ENCODE results near the gene NEBL.

NEBL gene

GRCh38 chr10:20778008-20778757 is 118.9 kb downstream of the NEBL start:
- no peak for DNase-seq (ENCODE audit: low read depth)

- DNase-seq (ENCODE audit: low read depth): no peak
Observed at GRCh38 chr10:20776384-20777118, 120.6 kb downstream of the NEBL start.

DNA sequence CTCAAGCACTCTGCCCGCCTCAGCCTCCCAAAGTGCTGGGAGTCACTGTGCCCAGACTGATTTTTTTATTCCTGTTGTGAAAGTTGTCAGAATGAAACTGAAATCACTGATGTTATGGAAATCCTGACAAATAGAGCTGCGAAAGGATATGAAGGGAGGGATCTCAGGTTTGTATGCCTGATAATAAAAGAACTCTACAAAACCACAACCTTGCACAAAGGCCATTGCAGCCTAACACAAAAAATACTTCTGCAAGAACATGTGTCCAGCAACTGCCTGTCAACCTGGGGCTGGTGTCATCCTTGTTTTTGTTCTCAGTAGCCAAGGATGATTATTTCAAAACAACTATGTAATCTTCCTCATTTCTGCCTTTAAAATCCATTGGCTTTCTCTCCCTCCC is 126.1 kb downstream of the NEBL start:
- no peak for DNase-seq (ENCODE audit: low read depth)

GRCh38 chr10:20769481-20769880 is 127.6 kb downstream of the NEBL start:
- DNase-seq (ENCODE audit: low read depth): no peak

DNA sequence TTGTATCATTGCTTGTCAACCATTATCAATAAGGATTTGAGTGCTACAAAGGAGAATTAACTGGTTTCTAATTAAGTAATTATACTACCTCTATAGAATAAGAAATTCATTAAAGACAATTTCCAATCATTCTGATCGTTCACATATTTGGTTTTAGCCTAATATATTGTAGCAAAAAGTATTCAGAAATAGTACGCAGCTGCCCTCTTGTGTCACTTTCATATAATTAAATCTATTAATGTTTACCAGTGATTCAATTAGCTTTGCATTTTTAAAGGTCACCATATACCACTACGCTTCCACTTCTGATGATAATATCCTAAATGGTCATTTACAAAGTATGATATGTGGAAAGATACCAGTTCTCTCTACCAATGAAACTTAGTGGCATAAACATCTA is 128.3 kb downstream of the NEBL start:
- DNase-seq (ENCODE audit: low read depth): no peak

- no peak for DNase-seq (ENCODE audit: low read depth)
Observed at GRCh38 chr10:20767028-20767427, 130.1 kb downstream of the NEBL start.

DNA sequence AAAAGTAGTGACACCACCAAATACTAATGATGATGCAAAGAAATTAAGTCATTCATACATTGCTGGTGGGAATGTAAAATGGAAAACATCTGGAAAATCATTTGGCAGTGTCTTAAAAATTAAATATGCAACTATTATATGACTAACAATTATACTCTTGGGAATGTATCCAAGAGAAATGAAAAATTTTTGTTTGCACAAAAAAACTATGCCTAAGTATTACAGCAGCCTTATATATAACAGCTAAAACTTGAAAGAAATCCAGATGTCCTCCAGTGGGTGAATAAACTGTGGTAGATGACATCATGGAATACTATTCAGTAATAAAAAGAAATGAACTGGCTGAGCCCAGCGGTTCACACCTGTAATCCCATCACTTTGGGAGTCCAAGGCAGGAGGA is 132.0 kb downstream of the NEBL start:
- no peak for DNase-seq (ENCODE audit: low read depth)

- no peak for DNase-seq (ENCODE audit: low read depth)
Observed at GRCh38 chr10:20760460-20760859, 136.7 kb downstream of the NEBL start.

DNA sequence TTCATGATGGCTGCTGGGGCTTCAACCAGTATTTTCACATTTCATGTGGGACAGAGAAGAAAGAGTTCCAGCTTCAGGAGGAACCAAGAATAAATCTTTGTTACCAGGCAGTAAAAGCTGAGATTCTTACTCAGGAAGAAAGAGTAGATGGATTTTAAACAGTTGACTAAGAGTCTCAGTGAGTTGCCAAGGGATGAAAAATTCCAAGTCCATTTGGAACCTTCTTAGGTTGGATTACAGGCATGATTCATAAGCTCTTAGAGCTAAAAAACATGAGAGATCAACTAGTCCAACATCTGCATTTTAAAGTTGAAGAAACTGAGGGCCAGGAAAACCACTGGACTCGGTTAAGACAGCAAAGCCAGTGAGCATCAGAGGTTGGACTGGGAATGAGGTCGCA is 148.6 kb downstream of the NEBL start:
- no peak for DNase-seq (ENCODE audit: low read depth)

DNA sequence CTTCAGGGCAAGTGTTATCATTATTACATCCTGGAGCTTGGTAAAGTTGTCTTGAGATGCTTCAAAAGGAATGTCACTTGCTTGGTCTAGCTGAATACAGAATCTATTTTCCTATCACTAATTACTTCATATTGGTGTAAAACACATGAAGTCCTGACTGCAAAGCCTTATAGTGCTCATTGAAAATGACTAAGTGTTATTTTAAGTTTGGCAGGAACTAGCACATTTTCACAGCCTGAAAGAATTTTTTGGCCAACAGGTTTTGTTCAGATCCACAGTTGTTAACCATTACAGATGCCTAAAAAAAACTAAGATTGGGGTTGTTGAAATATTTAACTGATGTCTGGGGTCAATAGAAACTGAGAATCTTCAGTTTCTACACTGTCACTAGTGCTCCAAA is 149.3 kb downstream of the NEBL start:
- no peak for DNase-seq (ENCODE audit: low read depth)

GRCh38 chr10:20746856-20747255 is 150.3 kb downstream of the NEBL start:
- DNase-seq (ENCODE audit: low read depth): no peak

DNA sequence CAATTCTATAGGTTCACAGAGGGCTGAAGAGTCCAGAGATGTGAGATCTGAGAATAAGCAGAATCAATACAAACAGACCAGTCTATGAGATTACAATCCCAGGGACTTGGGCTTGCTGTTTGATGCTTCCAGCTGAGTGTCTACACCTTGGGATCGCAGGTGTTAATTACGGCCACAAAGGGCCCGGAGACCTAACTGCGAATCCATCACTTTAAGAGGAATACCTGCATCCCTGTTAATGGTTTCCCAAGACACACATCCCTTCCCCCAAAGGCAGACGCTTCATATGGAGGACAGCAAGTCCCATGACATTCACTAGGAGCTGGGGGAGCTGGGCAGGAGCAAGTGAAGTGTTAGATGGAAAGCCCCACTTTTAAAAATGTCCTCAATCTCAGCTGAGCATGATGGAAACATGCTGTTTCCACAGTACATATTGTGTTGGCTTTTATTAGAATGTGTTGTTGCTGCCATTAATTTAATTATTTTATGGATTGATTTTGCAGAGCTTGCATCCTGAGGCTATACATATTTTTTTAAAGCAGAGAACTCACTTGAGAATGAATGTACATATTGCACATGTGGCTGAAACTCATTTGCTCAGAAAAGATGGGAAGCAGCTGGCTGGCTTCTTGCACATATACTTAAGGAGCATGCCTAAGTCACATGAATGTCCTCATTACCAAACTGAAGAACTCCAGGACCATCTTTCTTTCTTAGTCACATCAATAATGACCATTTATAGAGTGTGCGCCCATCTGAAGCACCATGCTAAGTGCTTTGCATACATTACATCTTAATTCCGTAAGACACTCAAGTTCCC is 151.3 kb downstream of the NEBL start:
- no peak for DNase-seq (ENCODE audit: low read depth)

DNA sequence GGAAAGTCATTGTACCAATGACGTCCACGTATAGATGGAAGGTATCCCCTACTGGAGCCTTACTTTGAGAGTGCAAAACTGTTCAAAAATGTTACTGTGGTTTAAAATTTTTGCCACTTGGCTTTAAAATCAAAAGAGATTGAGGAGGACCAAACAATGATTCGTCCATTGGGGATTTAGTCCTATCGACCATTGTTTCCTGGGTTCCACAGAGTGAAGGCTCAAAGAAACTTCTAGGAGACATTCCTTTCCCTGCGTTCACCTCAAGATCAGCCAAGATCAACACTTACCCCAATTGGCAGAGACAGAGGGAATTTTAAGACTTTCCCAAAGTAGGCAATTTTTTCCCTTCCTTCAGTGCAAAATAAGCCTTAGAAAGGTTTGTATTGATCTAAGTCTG is 152.3 kb downstream of the NEBL start:
- DNase-seq (ENCODE audit: low read depth): no peak

- DNase-seq (ENCODE audit: low read depth): no peak
Observed at GRCh38 chr10:20743942-20744341, 153.2 kb downstream of the NEBL start.

DNA sequence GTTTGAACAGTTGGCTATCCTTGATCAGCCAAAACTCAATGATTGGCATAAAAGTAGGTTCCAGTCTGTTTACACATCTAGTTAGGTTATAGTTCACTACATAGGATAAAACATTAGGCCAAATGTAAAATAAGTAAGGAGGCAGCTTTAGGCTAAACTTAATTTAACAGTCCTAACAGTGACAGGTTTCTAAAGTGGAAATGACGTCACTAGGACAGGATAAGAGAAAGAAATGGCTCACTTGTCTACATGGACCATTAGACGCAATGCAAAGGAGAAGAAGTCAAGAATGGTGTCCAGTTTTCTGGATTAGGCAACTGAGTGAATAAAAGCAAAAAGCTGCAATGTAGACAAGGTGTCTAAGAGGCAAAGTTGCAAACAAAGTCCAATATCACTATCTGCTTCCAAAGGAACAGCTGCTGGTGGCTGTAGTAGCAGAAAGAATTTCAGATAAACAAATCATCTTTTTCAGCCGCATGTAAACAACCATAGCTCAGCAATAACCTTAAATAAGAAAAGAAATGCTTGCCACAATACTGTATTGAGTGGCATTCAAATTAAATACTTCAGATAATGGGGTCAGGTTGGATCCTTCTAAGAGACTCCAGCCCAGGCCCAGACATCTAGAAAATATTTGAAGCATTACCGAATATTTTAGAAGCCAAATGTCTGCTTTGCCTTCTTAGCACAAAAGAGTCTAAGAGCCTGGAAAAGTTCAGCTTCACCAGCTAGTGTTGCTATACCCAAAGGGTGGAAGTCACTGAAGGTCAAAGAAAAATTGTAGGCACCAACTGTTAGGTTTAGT is 154.2 kb downstream of the NEBL start:
- no peak for DNase-seq (ENCODE audit: low read depth)

GRCh38 chr10:20740120-20740519 is 157.0 kb downstream of the NEBL start:
- DNase-seq (ENCODE audit: low read depth): no peak

DNA sequence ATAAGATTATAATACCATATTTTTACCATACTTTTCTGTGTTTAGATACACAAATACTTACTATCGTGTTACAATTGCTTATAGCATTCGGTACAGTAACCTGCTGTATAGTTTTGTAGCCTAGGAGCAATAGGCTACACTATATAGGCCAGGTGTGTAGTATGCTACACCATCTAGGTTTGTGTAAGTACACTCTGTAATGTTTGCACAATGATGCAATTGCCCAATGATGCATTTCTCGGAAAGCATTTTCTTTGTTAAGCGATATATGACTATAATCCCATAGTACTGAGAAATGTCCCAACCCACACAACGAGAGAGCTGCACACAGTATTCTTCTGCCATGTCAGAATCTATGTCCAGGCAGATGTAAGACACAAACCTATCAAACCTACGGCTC is 160.0 kb downstream of the NEBL start:
- no peak for DNase-seq (ENCODE audit: low read depth)
